Testis (tissue), 3 donors: ENCODE measurements around the gene PSMG4. TPM values are rescaled to one million over a fixed set of nuclear protein-coding genes. Genes with fewer than 3 reads are reported as not detected.

Source experiments
- DNase-seq: peaks from one replicate; pipeline ENCODE4 v3.0.0-alpha.2; 2019
- H3K27ac ChIP-seq, 2 donors: fragments of 200-600 bp; sonication (generic); one replicate each; pipeline ENCODE4 v1.5.1; 2019
- H3K27me3 ChIP-seq: fragments of 200-600 bp; sonication (generic); one replicate; pipeline ENCODE4 v1.5.1; 2019
- H3K36me3 ChIP-seq: fragments of 200-600 bp; sonication (generic); one replicate; pipeline ENCODE4 v1.5.1; 2017; ENCODE audit warnings: low read depth; ENCODE audit errors: missing control alignments
- H3K4me1 ChIP-seq: fragments of 200-600 bp; sonication (generic); one replicate; pipeline ENCODE4 v1.5.1; 2019
- H3K4me3 ChIP-seq, 2 donors: fragments of 200-600 bp; sonication (generic); one replicate each; pipeline ENCODE4 v1.5.1; 2017 to 2019
- H3K9me3 ChIP-seq: fragments of 200-600 bp; sonication (generic); one replicate; pipeline ENCODE4 v1.5.1; 2017
- CTCF ChIP-seq, 3 experiments: fragments of 450-650 bp in 2 of 3; fragments of 200-600 bp in 1 of 3; sonication (generic) in 1 of 3; IDR thresholded peaks; one replicate each; pipeline ENCODE4 v1.5.1; 2016 to 2019; ENCODE audit warnings: antibody characterized with exemption in 3 of 3, mild to moderate bottlenecking in 2 of 3, moderate library complexity in 1 of 3
- POLR2A ChIP-seq: fragments of 450-650 bp; IDR thresholded peaks from one replicate; pipeline ENCODE4 v1.6.1; 2017; ENCODE audit warnings: antibody characterized with exemption, mild to moderate bottlenecking, moderate library complexity
- WGBS, 2 donors: methylation state at CpG; one replicate each; pipeline ENCODE4 v1.1.5; 2018; 5-methylcytosine and 5-hydroxymethylcytosine counted together
- intact Hi-C: fragments of 100-400 bp; cut with DNase I; formaldehyde crosslinking; loops from one replicate; pipeline ENCODE4 v1.15.1; 2023; ENCODE audit warnings: low total_unique reads
- polyA plus RNA-seq: library from polyadenylated mRNA; stranded (reverse); fragments of 350-450 nt; fragmentation: Illumina TruSeq; extraction: RNeasy Lipid Tissue Mini Kit (QIAGEN cat#74804); gene quantifications from one replicate; pipeline ENCODE4 v1.2.3, GENCODE V29; 2014; ENCODE audit warnings: low read depth, low replicate concordance; ENCODE audit not compliant: insufficient read depth
- total RNA-seq, 2 donors: library from RNA; depleted of rRNA; stranded (reverse); fragments of >200 nt; gene quantifications; one replicate each; pipeline ENCODE4 v1.2.3, GENCODE V29; 2016

Gene PSMG4
- total and polyA plus RNA-seq, 3 donors from 2014 or later: 23.1 to 46.1 (median 42.4) TPM

GRCh38 chr6:3290149-3290930 is 31.6 kb downstream of the PSMG4 start:
- intact Hi-C loops: no loop called here
- DNase-seq: no peak
- H3K4me1 ChIP-seq: no peaks in the 10 kb centered on the region
- H3K4me3 ChIP-seq: no peak overlapping the region
- TF ChIP-seq CTCF (IDR thresholded peaks at IDR 0.05): no peak
- TF ChIP-seq POLR2A: no peak
- no peaks in the 10 kb centered on the region for H3K9me3 ChIP-seq
- H3K36me3 ChIP-seq: no peaks in the 10 kb centered on the region
- WGBS, 2 donors: 83 to 85% methylated on average over 15 of the region's 15 CpGs
- H3K27ac ChIP-seq: no peak overlapping the region
- H3K27me3 ChIP-seq: no peaks in the 10 kb centered on the region

- Histone ChIP-seq H3K27ac (no peak overlapping the region), H3K4me3 (no peak overlapping the region)
Measured at GRCh38 chr6:3290931-3291211, 32.1 kb downstream of the PSMG4 start.

GRCh38 chr6:3291346-3291745 is 32.6 kb downstream of the PSMG4 start:
- no peaks in the 10 kb centered on the region for H3K36me3 ChIP-seq
- no peaks in the 10 kb centered on the region for H3K9me3 ChIP-seq
- H3K27ac ChIP-seq: no peak overlapping the region
- intact Hi-C loops: no loop called here
- no peak for DNase-seq
- H3K4me3 ChIP-seq: no peak overlapping the region
- TF ChIP-seq CTCF (IDR thresholded peaks at IDR 0.05) (no peak), POLR2A (no peak)
- 95 to 98% methylated on average over 4 of the region's 4 CpGs for WGBS, 2 donors
- H3K27me3 ChIP-seq: no peaks in the 10 kb centered on the region
- no peaks in the 10 kb centered on the region for H3K4me1 ChIP-seq

More at GRCh38 chr6:3290931-3291211, 32.1 kb downstream of the PSMG4 start:
- intact Hi-C loops: no loop called here
- H3K36me3 ChIP-seq: no peaks in the 10 kb centered on the region
- TF ChIP-seq CTCF (IDR thresholded peaks at IDR 0.05) (no peak), POLR2A (no peak)
- WGBS, 2 donors: 51 to 69% methylated on average over 10 to 11 of the region's 11 CpGs
- H3K4me1 ChIP-seq: no peaks in the 10 kb centered on the region
- no peak for DNase-seq
- H3K27me3 ChIP-seq: no peaks in the 10 kb centered on the region
- no peaks in the 10 kb centered on the region for H3K9me3 ChIP-seq

- no peak for TF ChIP-seq CTCF (IDR thresholded peaks at IDR 0.05)
- no peak for TF ChIP-seq POLR2A
- Histone ChIP-seq H3K4me1 (no peaks in the 10 kb centered on the region), H3K4me3 (no peak overlapping the region), H3K9me3 (no peaks in the 10 kb centered on the region), H3K36me3 (no peaks in the 10 kb centered on the region), H3K27ac (no peak overlapping the region), H3K27me3 (no peaks in the 10 kb centered on the region)
- WGBS, 2 donors: 88 to 97% methylated on average over 7 of the region's 7 CpGs
- intact Hi-C loops: no loop called here
- no peak for DNase-seq
Measured at GRCh38 chr6:3291987-3292386, 33.2 kb downstream of the PSMG4 start.
